Eye (tissue), 1 donor: ENCODE measurements around the gene EHMT1.
"Not testable (repeated sequence)": the region's sequence is repeated elsewhere in the genome, so short reads cannot be mapped to it uniquely, and the experiment has no call there.

Experiments used
- DNase-seq: peaks from one replicate; pipeline ENCODE4 v3.0.0-alpha.2; 2015

EHMT1 gene

GRCh38 chr9:137722481-137722880 lies 103.7 kb downstream of the EHMT1 start:
- DNase-seq = no peak

- not testable (repeated sequence) for DNase-seq
Observed at GRCh38 chr9:137723356-137723755, 104.6 kb downstream of the EHMT1 start.

DNA sequence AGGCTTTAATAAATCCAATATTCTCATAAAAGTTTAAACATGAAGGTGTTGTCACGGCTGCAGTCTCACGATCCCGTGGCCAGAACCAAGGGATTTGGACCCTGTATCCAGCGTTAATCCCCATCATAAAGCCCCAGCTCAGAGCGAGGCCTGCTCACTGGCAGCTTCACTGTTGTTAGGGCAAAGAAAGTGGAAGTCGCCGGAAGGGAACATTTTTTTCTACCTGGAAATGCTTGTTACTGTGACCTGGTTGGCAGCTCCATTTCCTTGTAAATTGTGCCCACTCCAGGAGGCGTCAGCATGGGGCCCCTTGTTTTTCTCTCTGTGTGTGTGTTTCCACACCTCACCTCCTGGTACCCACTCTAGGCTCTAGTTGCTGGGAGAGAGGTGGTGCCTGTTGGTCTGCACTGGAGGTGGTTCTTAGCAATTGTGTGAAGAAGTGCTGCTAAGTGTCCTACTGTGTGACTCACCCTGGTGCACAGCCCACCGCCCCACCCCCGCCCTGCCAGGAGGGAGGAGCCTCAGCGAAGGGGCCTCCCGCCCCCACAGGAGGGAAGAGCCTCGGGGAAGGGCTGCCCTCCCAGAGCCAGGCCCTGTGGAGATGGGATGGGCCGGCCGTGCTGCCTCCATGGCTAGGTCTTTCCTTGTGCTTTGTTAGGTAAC lies 105.1 kb downstream of the EHMT1 start:
- DNase-seq = no peak

DNA sequence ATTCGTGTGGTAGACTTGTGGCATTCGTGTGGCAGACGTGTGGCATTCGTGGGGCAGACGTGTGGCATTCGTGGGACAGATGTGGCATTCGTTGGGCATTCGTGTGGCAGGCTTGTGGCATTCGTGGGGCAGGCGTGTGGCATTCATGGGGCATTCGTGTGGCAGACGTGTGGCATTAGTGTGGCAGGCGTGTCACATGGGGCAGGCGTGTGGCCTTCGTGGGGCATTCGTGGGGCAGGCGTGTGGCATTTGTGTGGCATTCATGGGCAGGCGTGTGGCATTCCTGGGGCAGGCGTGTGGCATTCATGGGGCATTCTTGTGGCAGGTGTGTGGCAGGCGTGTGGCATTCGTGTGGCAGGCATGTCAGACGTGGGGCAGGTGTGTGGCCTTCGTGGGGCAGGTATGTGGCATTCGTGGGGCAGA lies 106.0 kb downstream of the EHMT1 start:
- no peak for DNase-seq

- DNase-seq = no peak
Observed at GRCh38 chr9:137725598-137725997, 106.8 kb downstream of the EHMT1 start.

DNA sequence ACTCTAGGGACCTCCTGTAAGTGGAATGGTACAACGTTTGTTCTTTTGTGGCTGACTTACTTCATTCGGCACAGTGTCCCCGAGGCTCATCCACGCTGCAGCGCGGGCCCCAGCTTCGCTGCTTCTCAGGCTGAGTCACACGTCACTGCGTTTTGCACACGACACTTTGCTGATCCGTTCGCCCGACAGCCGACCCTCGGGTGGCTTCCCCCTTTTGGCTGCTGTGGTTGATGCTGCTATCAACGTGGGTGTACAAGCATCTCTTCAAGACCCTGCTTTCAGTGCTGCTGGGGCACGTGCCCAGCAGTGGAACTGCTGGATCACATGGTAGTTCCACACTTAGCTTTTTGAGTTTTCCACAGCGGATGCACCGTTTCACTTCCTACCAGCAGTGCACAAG lies 107.5 kb downstream of the EHMT1 start:
- not testable (repeated sequence) for DNase-seq

- no peak for DNase-seq
Observed at GRCh38 chr9:137726764-137727163, 108.0 kb downstream of the EHMT1 start.

GRCh38 chr9:137727716-137728115 lies 108.9 kb downstream of the EHMT1 start:
- no peak for DNase-seq

- no peak for DNase-seq
Observed at GRCh38 chr9:137728444-137729311, 109.9 kb downstream of the EHMT1 start.

DNA sequence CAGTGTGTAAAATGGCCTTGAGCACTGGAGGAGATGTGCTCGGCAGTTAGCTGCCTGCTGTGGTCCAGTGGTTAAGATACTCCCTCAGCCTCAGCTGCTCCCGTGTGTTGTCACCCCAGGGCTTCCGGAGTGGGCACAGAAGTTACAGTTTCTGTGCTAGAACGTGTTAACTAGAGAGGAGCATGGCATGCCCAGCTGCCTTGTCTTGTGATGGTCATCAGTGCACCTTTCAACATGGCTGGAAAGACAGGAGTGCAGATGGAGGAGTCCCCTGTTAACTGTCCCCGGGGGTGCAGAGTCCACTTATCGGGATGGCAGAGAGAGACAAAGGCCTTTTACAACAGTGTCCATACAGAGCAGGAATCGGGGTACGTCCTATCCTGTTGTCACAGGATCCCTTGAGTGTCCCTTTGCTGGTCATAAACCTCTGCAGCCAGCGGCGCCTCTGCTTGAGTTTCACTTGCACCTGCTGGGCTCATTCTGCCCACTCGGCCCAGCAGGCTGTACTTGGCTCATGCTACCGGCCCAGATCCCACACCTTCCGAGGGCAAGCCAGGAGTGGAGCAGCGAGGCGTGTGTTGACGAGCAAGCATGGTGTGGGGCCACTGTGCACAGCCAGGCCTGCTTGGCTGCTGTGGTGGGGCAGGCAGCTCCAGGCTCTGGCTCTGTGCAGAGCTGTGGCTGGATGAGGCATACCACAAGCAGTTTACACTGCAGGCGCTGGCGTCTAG lies 112.6 kb downstream of the EHMT1 start:
- no peak for DNase-seq

DNA sequence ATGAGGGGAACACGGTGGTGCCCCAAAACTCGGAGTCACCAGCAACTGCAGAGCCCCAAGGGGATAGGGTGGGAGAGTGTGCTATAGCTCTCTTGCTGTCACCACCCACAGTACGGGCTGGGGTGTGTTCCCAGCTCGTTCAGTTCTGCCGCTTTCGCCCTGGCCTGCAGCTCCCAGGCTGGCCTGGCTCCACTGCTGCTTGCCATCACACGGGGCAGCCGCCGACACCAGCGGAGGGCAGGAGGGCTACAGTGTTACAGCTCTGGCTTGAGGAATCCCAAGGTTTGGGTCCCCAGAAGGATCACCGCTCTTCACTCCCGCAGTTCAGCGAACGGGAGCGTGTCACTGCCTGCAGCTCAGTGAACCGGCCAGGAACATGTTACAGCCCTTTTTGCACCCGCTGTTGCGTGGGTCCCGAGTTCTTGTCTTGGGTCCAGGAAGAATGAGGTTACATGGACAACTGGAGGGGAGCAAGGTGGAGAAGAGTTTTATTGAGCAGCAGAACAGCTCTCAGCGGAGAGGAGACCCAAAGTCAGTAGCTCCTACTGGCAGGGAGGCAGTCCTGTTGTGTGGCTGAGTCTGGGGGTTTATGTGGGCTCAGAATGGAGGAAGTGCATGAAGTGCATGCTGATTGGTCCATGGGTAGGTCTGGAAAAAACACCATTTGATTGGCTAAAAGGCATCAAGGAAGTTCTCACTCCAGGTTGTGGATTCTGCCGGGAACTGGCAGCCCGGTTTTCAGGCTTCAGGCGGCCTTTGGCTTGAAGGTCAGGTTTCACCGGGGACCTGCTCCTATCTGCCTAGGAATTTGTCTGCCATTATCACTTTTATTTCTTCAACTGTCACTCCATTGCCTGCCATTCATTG lies 113.4 kb downstream of the EHMT1 start:
- DNase-seq = no peak

- no peak for DNase-seq
Observed at GRCh38 chr9:137733429-137733828, 114.6 kb downstream of the EHMT1 start.

GRCh38 chr9:137734181-137734580 lies 115.4 kb downstream of the EHMT1 start:
- no peak for DNase-seq

- DNase-seq = not testable (repeated sequence)
Observed at GRCh38 chr9:137738182-137738696, 119.4 kb downstream of the EHMT1 start.

DNA sequence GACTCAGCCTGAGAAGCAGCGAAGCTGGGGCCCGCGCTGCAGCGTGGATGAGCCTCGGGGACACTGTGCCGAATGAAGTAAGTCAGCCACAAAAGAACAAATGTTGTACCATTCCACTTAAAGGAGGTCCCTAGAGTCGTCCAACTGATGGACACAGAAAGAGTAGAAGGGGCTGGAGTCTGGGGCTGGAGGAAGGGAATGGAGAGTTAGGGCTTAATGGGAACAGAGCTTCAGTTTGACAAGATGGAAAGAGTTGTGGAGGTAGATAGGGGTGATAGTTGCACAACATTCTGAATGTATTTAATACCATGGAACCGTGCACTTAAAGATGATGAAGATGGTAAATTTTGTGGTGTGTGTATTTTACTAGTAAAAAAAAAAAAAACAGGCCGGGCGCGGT lies 119.9 kb downstream of the EHMT1 start:
- no peak for DNase-seq

DNA sequence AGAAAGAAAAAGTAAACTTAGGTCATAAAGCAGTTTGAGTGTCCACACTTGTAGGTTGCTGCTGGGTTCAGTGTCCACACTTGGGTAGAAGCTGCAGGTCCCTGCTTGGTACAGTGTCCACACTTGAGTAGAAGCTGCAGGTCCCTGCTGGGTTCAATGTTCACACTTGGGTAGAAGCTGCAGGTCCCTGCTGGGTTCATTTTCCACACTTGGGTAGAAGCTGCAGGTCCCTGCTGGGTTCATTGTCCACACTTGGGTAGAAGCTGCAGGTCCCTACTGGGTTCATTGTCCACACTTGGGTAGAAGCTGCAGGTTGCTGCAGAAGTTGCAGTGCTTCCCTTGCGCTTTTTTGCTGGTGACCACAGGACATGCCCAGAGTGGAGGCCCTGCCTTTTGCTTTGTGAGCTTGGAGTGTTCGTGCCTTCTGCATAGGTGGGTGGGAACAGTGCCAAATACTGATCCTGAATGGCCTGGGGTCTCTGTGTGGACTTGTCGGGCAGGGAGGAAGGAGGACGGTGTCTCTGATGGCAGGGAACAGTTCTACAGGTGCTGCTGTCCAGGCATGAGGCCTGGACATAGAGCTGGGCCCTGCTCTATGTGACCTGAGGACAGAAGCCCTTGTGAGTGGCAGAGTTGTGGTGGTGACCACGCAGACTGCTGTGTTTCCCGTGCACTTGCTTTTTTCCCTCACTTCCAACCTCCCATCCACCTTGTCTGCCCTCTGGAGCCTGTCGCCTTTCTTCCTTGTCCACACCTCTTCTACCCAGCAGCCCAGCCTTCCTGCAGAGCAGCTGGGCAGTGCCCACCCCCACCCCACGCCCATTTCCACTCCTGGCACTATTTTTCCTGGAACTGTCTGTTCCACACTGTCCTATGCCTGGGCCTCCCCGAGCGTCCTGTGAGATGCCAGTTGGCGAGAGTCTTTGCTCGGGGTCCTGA lies 120.8 kb downstream of the EHMT1 start:
- no peak for DNase-seq

DNA sequence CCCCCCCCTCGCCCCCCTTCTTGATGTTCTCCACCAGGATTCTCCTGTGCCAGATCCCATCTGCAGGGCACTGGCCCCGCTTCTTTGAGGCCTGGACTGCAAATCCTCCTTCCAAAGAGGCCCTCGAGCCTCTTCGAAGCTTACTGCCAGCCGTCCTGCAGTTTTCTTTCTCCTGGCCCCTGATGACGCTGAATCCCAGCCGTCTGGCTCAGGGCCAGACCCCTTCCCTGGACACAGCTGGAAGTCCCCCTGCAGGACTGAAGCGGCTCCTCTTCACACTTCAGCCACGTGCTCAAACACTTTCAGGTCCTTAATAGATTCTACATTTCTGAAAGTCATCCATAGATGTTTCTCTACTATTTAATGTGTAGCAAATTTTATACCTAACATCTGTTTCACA lies 121.5 kb downstream of the EHMT1 start:
- DNase-seq = peak; percentile 65

DNA sequence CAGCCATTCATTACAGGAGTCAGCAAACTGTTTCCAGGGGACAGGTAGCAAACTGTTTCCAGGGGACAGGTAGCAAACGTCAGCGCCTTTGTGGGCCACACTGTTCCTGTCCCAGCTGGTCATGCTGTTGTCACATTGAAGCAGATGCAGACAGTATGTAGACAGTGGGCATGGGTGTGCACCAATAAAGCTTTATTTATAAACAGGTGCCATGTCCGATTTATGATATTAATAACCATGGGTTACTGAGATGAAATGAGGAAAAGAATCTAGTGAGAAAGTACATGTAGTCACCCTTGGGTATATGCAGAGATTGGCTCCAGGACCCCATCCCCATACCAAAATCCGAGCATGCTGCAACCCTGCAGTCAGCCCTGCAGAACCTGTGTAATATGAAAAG lies 122.5 kb downstream of the EHMT1 start:
- DNase-seq = no peak

- no peak for DNase-seq
Observed at GRCh38 chr9:137742698-137743097, 123.9 kb downstream of the EHMT1 start.

GRCh38 chr9:137743695-137744094 lies 124.9 kb downstream of the EHMT1 start:
- no peak for DNase-seq

DNA sequence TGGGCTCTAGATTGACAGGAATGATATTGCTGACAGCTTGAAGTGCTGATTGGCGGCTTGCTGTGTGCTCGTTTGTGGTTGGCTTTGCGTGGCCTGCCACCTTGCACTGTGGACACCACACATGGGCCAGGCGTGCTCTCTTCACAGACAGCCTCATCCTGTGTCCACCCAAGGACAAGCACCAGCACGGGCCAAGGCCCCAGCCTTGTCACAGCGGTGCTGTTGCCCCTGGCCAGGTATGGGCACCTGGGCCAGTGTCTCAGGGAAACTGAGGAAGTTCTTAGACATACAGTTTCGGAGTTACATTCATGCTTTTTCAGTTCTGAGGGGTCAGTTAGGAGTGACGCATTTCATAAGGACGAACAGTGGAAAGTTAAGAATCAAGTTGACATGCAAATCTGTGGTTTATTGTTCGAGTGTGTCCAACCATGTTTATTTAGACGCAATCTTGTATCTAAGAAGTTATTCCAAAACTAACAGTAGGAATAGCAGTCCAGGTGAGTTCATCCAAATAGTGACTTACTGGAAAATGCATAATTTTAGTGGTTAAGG lies 125.9 kb downstream of the EHMT1 start:
- no peak for DNase-seq
